ENCODE data around the gene BMERB1.

- TF ChIP-seq CTCF (IDR thresholded peaks at IDR 0.05) (no peak), POLR2A (IDR thresholded peaks at IDR 0.05) (no peak)
These were observed 167.0 kb downstream of the BMERB1 start for GRCh38 chr16:15601212-15601879.
